Measurements from ENCODE around the gene MSI2. TPM values are rescaled to one million over a fixed set of nuclear protein-coding genes. Genes with fewer than 3 reads are reported as not detected.

Gene MSI2
- total RNA-seq, 2 experiments from 2014 or later: 59.6 to 61.7 TPM

DNA sequence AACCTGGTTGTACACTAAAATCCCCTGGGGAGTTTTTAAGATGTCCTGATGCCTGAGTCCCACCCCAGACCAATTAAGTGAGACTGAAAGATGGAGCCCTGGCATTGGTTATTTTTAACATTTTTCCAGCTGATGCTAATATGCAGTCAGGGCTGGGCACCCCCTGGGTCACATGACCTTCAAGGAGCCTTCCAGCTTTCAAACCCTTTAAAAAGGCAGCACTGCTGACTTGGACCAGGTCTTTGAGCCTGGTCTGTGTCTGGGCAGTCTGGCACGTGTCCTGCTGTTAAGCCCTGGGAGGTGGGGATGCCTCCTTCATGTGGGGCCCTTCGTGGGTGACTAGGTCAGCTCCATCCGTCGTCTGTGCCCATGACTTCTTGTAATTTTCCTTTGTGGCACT is 286.2 kb downstream of the MSI2 start:
- H3K9me3 Mint-ChIP-seq: no peaks in the 10 kb centered on the region
- ChIA-PET POLR2A (no interaction called here), CTCF (no interaction called here)
- no peaks in the 10 kb centered on the region for H3K27me3 Mint-ChIP-seq
- H3K4me3 Mint-ChIP-seq: no peak overlapping the region
- intact Hi-C loops (cut with micrococcal nuclease): no loop called here
- DNase-seq (no peak), ATAC-seq (no peak)
- TF ChIP-seq, protein P1, sequence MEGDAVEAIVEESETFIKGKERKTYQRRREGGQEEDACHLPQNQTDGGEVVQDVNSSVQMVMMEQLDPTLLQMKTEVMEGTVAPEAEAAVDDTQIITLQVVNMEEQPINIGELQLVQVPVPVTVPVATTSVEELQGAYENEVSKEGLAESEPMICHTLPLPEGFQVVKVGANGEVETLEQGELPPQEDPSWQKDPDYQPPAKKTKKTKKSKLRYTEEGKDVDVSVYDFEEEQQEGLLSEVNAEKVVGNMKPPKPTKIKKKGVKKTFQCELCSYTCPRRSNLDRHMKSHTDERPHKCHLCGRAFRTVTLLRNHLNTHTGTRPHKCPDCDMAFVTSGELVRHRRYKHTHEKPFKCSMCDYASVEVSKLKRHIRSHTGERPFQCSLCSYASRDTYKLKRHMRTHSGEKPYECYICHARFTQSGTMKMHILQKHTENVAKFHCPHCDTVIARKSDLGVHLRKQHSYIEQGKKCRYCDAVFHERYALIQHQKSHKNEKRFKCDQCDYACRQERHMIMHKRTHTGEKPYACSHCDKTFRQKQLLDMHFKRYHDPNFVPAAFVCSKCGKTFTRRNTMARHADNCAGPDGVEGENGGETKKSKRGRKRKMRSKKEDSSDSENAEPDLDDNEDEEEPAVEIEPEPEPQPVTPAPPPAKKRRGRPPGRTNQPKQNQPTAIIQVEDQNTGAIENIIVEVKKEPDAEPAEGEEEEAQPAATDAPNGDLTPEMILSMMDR (IDR thresholded peaks at IDR 0.05): no peak
- no peak overlapping the region for H3K27ac Mint-ChIP-seq
- no peaks in the 10 kb centered on the region for H3K36me3 Mint-ChIP-seq (ENCODE audit: low read depth)
- peaks cover 28% of the 10 kb centered on the region for H3K4me1 Mint-ChIP-seq (ENCODE audit: low read depth)

DNA sequence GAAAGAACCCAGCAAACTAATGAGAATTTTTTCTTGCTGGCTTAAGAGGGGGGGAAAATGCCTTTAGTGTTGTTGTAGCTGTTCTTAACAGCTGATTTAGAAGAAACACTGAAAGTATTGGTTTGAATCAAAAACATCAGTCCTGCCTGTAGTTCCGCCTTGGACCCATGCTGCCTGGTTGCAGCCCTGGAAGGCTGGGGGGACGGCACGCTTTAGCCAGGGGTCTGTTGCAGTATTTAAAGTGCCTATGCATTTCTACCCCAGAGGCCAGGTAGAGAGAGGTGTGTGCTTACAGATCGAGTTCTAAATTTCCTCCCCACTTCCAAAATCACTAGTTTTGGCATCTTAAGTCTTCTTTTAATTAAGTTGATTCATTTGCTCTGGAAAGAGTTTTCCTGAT is 286.9 kb downstream of the MSI2 start:
- no peak overlapping the region for H3K27ac Mint-ChIP-seq
- ChIA-PET POLR2A (interaction anchor here (0.7 kb wide), 1 partner anchor 117 kb away, joined by 3 read pairs; no protein-coding TSS in a partner anchor), CTCF (interaction anchor here (1.1 kb wide), 1 partner anchor 300 kb away, joined by 3 read pairs; no protein-coding TSS in a partner anchor)
- TF ChIP-seq, protein P1 (IDR thresholded peaks at IDR 0.05): no peak
- no peak overlapping the region for H3K4me3 Mint-ChIP-seq
- intact Hi-C loops (cut with micrococcal nuclease): no loop called here
- H3K36me3 Mint-ChIP-seq (ENCODE audit: low read depth): no peaks in the 10 kb centered on the region
- peaks cover 23% of the 10 kb centered on the region for H3K4me1 Mint-ChIP-seq (ENCODE audit: low read depth)
- ATAC-seq (no peak), DNase-seq (no peak)
- no peaks in the 10 kb centered on the region for H3K9me3 Mint-ChIP-seq
- H3K27me3 Mint-ChIP-seq: no peaks in the 10 kb centered on the region

DNA sequence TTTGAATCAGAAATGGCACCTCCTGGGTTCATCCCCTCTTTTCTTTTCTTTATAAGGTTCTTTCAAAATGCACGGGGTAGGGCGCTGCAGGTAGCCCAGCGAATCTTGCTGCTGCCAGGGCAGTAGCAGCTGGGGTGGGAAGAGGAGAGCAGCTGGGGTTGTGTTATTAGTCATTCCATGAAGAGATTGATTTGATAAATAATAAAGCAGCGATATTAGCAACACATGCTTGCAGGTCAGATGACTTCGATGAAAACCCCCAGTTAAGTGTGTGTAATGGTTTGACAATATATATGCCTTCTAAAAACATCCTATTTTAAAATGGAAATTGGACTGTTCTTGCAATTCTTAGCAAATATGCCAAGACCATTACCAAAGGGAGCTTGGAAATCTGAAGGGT is 288.1 kb downstream of the MSI2 start:
- no peak overlapping the region for H3K27ac Mint-ChIP-seq
- H3K27me3 Mint-ChIP-seq: no peaks in the 10 kb centered on the region
- intact Hi-C loops (cut with micrococcal nuclease): no loop called here
- H3K36me3 Mint-ChIP-seq (ENCODE audit: low read depth): no peaks in the 10 kb centered on the region
- ATAC-seq (no peak), DNase-seq (no peak)
- H3K4me1 Mint-ChIP-seq (ENCODE audit: low read depth): peaks cover 21% of the 10 kb centered on the region
- ChIA-PET POLR2A (no interaction called here), CTCF (no interaction called here)
- no peak overlapping the region for H3K4me3 Mint-ChIP-seq
- TF ChIP-seq, protein P1 (IDR thresholded peaks at IDR 0.05): no peak
- no peaks in the 10 kb centered on the region for H3K9me3 Mint-ChIP-seq

DNA sequence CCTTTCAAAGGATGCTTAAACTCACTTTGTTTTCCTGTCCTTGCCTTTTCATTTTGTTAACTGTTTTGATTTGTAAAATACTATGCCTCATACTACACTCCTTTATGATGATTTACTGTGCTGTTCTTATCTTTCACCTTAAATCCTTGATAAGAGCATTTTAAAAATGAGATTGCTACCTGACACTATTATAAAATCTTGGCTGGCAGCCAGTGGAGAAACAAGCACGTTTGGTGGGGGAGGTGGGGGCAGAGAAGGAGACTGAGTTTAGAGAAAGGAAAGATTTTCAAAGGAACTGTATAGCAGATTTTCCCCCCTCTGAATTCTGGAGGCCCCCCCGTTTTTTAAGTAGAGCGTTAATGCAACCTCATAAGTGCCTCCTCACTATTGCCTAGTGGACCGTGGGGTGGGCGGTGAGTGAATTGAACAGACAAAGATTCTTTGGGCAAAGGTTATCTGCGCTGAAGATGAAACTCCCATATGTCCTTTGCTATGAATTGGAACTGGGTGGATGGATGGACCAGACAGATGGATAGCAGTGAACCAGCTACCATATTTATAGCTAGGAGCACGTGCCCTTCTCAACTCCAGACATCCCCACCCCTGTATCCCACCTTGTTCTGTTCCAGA is 288.6 kb downstream of the MSI2 start:
- CTCF ChIA-PET: no interaction called here
- POLR2A ChIA-PET: no interaction called here
- Mint-ChIP-seq H3K36me3 (ENCODE audit: low read depth) (no peaks in the 10 kb centered on the region), H3K9me3 (no peaks in the 10 kb centered on the region), H3K4me1 (ENCODE audit: low read depth) (peaks cover 22% of the 10 kb centered on the region), H3K4me3 (no peak overlapping the region), H3K27me3 (no peaks in the 10 kb centered on the region), H3K27ac (no peak overlapping the region)
- intact Hi-C loops (cut with micrococcal nuclease): no loop called here
- ATAC-seq (no peak), DNase-seq (no peak)
- TF ChIP-seq, protein P1 (IDR thresholded peaks at IDR 0.05): no peak

DNA sequence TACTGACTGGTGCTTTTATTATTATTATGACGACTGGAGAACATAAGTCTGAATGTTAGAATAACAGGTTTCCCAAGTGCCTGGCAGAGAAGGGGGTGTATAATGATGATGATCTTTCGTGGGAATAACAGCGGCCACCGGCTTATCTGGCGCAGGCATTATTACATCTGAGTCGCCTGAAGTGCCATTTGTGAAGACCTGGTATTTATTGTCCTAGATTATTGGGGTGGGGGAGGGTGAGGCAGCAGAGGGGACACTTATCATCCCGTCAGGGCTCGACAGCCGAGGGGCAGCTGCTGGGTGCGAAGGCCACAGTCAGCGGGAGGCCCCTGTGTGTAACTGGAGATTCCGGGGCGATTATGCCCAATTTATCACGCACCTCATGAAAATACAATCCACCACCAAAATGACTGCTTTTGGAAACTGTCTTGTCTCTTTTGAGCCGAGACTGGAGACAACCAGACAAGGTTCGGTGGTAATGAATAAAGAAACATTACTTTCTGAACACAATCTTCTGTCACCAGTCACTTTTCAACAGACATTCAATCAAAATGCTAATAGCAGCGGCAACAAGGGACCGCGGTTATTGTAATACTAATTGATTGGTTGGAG is 289.5 kb downstream of the MSI2 start:
- POLR2A ChIA-PET: no interaction called here

More for the DNA sequence above, 289.5 kb downstream of the MSI2 start:
- Mint-ChIP-seq H3K27ac (no peak overlapping the region), H3K9me3 (no peaks in the 10 kb centered on the region), H3K27me3 (no peaks in the 10 kb centered on the region), H3K36me3 (ENCODE audit: low read depth) (no peaks in the 10 kb centered on the region), H3K4me3 (no peak overlapping the region), H3K4me1 (ENCODE audit: low read depth) (peaks cover 29% of the 10 kb centered on the region)
- no peak for ATAC-seq
- CTCF ChIA-PET: no interaction called here
- intact Hi-C loops (cut with micrococcal nuclease): no loop called here
- DNase-seq: no peak
- TF ChIP-seq, protein P1 (IDR thresholded peaks at IDR 0.05): no peak

All from activated CD8-positive, alpha-beta T cell treated with anti-CD3 and anti-CD28 coated beads for 36 hours (primary cell).